Stimulated activated CD4-positive, alpha-beta T cell treated with anti-CD3 and anti-CD28 coated beads, Interleukin-12 subunit alpha, Interleukin-12 subunit beta, amount 100 ng/mL, for 24 hours (primary cell): Measurements from ENCODE around the gene PRKCE.

Experiments
- DNase-seq, 2 experiments: peaks; one replicate each; pipeline ENCODE4 v3.0.0-alpha.2; 2020; ENCODE audit warnings: low read depth in 2 of 2

The PRKCE gene

GRCh38 chr2:46041434-46041833 lies 390.0 kb downstream of the PRKCE start:
- DNase-seq: no peak

- no peak for DNase-seq
Observed at GRCh38 chr2:46042207-46042637, 390.7 kb downstream of the PRKCE start.

GRCh38 chr2:46042711-46043110 lies 391.2 kb downstream of the PRKCE start:
- no peak for DNase-seq

- no peak for DNase-seq
Observed at GRCh38 chr2:46045888-46046287, 394.4 kb downstream of the PRKCE start.

- DNase-seq: no peak
Observed at GRCh38 chr2:46047290-46047689, 395.8 kb downstream of the PRKCE start.

- no peak for DNase-seq
Observed at GRCh38 chr2:46048693-46049092, 397.2 kb downstream of the PRKCE start.

- DNase-seq: no peak
Observed at GRCh38 chr2:46050027-46050426, 398.6 kb downstream of the PRKCE start.

- no peak for DNase-seq
Observed at GRCh38 chr2:46050489-46050888, 399.0 kb downstream of the PRKCE start.

- DNase-seq: no peak
Observed at GRCh38 chr2:46051085-46051484, 399.6 kb downstream of the PRKCE start.

- no peak for DNase-seq
Observed at GRCh38 chr2:46053564-46053963, 402.1 kb downstream of the PRKCE start.

GRCh38 chr2:46056541-46056940 lies 405.1 kb downstream of the PRKCE start:
- no peak for DNase-seq

GRCh38 chr2:46058140-46058539 lies 406.7 kb downstream of the PRKCE start:
- no peak for DNase-seq

- DNase-seq: peak; percentile 41 to 70
Observed at GRCh38 chr2:46062637-46063412, 411.4 kb downstream of the PRKCE start.

- no peak for DNase-seq
Observed at GRCh38 chr2:46064396-46064795, 412.9 kb downstream of the PRKCE start.

GRCh38 chr2:46065152-46065551 lies 413.7 kb downstream of the PRKCE start:
- DNase-seq: no peak

- no peak for DNase-seq
Observed at GRCh38 chr2:46066116-46066515, 414.6 kb downstream of the PRKCE start.

GRCh38 chr2:46066601-46067000 lies 415.1 kb downstream of the PRKCE start:
- DNase-seq: no peak

GRCh38 chr2:46067062-46067461 lies 415.6 kb downstream of the PRKCE start:
- no peak for DNase-seq

- DNase-seq: no peak
Observed at GRCh38 chr2:46067501-46068305, 416.2 kb downstream of the PRKCE start.

- no peak for DNase-seq
Observed at GRCh38 chr2:46068636-46069035, 417.2 kb downstream of the PRKCE start.

- no peak for DNase-seq
Observed at GRCh38 chr2:46071074-46071473, 419.6 kb downstream of the PRKCE start.

- no peak for DNase-seq
Observed at GRCh38 chr2:46072101-46072820, 420.8 kb downstream of the PRKCE start.
